Measurements from ENCODE around the gene MUC6.

The MUC6 gene

DNA sequence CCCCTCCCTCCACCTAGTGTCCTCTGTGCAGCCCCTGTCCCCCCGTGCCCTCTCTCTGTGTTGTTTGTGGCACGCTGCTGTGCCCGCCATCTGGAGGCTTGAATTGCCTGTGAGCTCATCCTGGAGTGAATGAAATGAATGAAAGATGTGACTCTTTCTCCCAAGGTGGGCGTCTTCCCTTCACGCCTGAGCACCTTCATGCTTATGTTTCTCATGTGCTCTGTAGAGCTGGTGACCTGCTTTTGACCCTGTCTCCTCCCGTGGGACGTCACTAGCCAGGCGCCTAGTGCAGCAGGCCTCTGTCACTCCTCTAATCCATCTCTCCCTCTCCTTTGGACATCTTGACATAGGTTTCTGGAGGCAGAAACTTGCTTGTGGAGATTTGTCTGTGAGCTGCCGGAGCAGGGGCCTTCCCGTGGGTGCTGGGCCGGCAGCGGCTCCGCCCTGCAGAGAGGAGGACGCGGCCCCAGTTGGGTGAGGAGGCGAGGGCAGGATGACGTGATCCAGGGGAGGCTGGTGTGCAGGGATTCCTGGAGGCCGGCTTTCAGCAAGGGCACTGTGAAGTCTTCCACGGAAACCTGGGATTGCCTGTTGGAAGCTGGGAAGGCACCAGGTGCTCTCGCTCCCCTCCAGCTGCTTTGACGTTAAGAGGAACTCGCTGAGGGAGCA is 40.6 kb downstream of the MUC6 start:
- Histone ChIP-seq H3K9me3 (ENCODE audit: control insufficient read depth, insufficient read depth, low read length) (no peaks in the 10 kb centered on the region), H3K36me3 (ENCODE audit: control insufficient read depth, insufficient read depth, low read length) (peaks cover 34% of the 10 kb centered on the region), H3K27me3 (ENCODE audit: control insufficient read depth, insufficient read depth, low read length) (no peaks in the 10 kb centered on the region), H3K4me1 (ENCODE audit: control insufficient read depth, insufficient read depth, low read length) (no peaks in the 10 kb centered on the region), H3K27ac (ENCODE audit: low read length) (no peak overlapping the region), H3K4me3 (ENCODE audit: low read length) (no peak overlapping the region)
- DNase-seq (ENCODE audit: low read depth, low spot score), result no peak
- WGBS (ENCODE audit: insufficient coverage, insufficient read length), result no CpG with 5 or more reads among the region's 22 CpGs

DNA sequence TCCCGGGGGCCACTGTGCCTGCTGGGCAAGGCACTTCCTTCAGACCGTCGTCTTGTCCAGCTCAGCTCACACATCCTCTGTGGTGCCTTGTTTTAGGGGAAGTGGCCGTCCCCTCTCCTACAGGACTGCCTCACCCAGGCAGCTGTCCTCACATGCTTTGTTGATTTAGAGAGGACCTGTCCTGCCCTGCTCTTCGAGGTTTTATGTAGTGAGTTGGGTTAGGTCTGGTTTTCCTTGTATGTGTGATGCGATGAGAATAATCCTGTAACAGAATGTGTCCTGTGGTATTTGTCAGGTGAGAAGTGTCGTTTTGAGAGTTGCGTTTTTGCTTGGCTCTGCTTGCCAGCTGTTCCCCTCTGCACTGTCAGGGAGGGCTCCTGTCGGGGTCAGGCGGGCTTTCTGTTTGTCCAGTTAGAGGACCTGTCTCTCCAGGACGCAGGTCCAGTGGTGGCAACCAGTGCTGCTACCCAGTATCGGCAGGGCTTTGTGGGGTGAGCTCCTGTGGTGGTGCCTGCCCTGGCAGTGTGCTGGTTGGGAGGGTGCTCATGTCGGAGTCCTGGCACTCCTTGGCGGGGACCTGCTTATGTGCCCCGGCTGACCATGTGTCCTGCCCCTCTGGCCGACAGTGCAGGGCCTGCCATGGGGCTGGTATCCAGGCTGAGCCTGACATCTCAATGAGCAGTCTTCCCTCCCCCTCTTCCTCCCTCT is 41.3 kb downstream of the MUC6 start:
- no CpG with 5 or more reads among the region's 16 CpGs for WGBS (ENCODE audit: insufficient coverage, insufficient read length)
- H3K27me3 ChIP-seq (ENCODE audit: control insufficient read depth, insufficient read depth, low read length), result no peaks in the 10 kb centered on the region
- H3K27ac ChIP-seq (ENCODE audit: low read length), result no peak overlapping the region
- H3K9me3 ChIP-seq (ENCODE audit: control insufficient read depth, insufficient read depth, low read length), result no peaks in the 10 kb centered on the region
- no peaks in the 10 kb centered on the region for H3K4me1 ChIP-seq (ENCODE audit: control insufficient read depth, insufficient read depth, low read length)
- DNase-seq (ENCODE audit: low read depth, low spot score), result no peak
- no peak overlapping the region for H3K4me3 ChIP-seq (ENCODE audit: low read length)
- H3K36me3 ChIP-seq (ENCODE audit: control insufficient read depth, insufficient read depth, low read length), result peaks cover 28% of the 10 kb centered on the region

DNA sequence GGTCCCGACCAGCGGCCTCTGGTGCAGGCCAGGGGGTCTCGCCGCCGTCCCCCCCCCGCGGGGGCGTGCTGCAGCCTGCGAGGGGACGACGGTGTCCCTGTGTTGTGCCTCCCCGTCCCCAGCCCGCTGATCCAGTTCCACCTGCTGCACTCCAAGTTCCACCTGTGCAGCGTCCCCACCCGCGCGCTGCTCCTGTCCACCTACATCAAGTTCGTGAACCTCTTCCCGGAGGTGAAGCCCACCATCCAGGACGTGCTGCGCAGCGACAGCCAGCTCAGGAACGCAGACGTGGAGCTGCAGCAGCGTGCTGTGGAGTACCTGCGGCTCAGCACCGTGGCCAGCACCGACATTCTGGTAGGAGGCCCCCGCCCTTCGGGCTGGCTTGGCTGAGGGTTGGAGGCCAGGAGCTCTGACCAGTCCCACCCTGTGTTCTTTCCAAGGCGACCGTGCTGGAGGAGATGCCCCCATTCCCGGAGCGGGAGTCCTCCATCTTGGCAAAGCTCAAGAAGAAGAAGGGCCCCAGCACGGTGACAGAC is 42.8 kb downstream of the MUC6 start:
- Histone ChIP-seq H3K36me3 (ENCODE audit: control insufficient read depth, insufficient read depth, low read length) (peaks cover 34% of the 10 kb centered on the region), H3K27ac (ENCODE audit: low read length) (no peak overlapping the region)

DNA sequence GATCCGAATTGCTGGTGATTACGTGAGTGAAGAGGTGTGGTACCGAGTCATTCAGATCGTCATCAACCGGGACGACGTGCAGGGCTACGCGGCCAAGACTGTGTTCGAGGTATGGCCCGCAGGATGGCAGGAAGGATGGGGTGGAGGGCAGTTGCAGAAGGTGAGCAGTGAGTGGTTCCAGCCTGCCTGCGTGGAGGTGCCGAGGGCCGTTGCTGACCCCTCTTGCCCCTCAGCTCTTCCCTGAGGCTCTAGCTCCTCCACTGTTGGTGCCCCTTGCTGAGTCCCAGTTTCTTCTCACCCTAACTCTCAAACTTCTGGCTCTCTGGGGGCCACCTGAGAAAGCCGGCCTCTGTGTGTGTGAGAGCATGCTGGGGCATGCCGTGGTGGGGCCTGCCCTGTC is 43.9 kb downstream of the MUC6 start:
- Histone ChIP-seq H3K27me3 (ENCODE audit: control insufficient read depth, insufficient read depth, low read length) (no peaks in the 10 kb centered on the region), H3K4me1 (ENCODE audit: control insufficient read depth, insufficient read depth, low read length) (no peaks in the 10 kb centered on the region), H3K36me3 (ENCODE audit: control insufficient read depth, insufficient read depth, low read length) (peaks cover 44% of the 10 kb centered on the region), H3K9me3 (ENCODE audit: control insufficient read depth, insufficient read depth, low read length) (no peaks in the 10 kb centered on the region), H3K4me3 (ENCODE audit: low read length) (no peak overlapping the region), H3K27ac (ENCODE audit: low read length) (no peak overlapping the region)
- no peak for DNase-seq (ENCODE audit: low read depth, low spot score)
- WGBS (ENCODE audit: insufficient coverage, insufficient read length), result no CpG with 5 or more reads among the region's 16 CpGs

More for the DNA sequence above, 42.8 kb downstream of the MUC6 start:
- Histone ChIP-seq H3K27me3 (ENCODE audit: control insufficient read depth, insufficient read depth, low read length) (no peaks in the 10 kb centered on the region), H3K4me1 (ENCODE audit: control insufficient read depth, insufficient read depth, low read length) (no peaks in the 10 kb centered on the region), H3K4me3 (ENCODE audit: low read length) (no peak overlapping the region), H3K9me3 (ENCODE audit: control insufficient read depth, insufficient read depth, low read length) (no peaks in the 10 kb centered on the region)
- no peak for DNase-seq (ENCODE audit: low read depth, low spot score)
- no CpG with 5 or more reads among the region's 35 CpGs for WGBS (ENCODE audit: insufficient coverage, insufficient read length)

DNA sequence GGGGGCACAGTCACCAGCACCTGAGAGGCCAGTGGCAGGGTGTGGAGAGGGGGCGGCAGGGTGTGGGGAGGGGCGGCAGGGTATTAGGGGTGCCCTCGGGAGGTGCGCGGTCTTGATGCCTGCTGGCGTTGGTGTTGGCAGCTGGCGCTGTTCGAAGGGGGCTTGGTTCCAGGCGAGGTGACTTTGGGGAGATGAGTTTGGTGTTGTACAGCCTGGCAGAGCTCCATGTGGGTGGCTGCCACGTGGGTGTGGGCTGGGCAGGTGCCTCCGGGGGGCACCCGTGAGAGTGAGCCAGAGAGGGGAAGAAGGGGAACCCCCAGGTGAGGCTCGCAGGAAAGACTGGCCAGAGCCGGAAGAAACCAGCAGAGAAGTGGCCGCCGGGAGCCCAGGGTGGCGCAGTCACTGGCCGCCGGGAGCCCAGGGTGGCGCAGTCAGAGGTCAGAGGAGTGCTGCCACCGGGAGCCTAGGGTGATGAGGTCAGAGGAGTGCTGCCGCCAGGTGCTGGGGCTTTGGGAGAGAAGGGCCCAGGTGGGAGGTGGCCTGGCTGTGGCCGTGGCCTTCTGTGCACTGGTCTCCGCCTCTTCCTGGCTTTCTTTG is 44.7 kb downstream of the MUC6 start:
- Histone ChIP-seq H3K4me1 (ENCODE audit: control insufficient read depth, insufficient read depth, low read length) (no peaks in the 10 kb centered on the region), H3K36me3 (ENCODE audit: control insufficient read depth, insufficient read depth, low read length) (peaks cover 47% of the 10 kb centered on the region), H3K27ac (ENCODE audit: low read length) (no peak overlapping the region), H3K9me3 (ENCODE audit: control insufficient read depth, insufficient read depth, low read length) (no peaks in the 10 kb centered on the region), H3K4me3 (ENCODE audit: low read length) (no peak overlapping the region), H3K27me3 (ENCODE audit: control insufficient read depth, insufficient read depth, low read length) (no peaks in the 10 kb centered on the region)
- no CpG with 5 or more reads among the region's 24 CpGs for WGBS (ENCODE audit: insufficient coverage, insufficient read length)
- no peak for DNase-seq (ENCODE audit: low read depth, low spot score)

DNA sequence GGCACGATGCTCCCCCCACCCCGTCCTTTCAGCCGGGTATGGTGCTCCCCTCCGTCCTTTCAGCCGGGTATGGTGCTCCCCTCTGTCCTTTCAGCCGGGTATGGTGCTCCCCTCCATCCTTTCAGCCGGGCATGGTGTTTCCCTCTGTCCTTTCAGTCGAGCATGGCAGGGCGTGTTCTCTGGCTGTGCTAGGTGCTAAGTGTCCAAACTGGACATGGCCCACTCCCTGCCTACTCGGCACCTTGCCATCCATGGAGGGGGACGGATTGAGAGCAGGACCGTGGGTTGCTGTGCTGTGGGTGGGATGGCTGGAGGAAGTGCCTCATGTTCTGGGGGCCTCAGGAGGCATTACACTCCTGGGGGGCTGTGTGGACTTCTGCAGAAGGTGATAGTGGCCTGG is 45.5 kb downstream of the MUC6 start:
- H3K36me3 ChIP-seq (ENCODE audit: control insufficient read depth, insufficient read depth, low read length), result peaks cover 52% of the 10 kb centered on the region
- no peak overlapping the region for H3K27ac ChIP-seq (ENCODE audit: low read length)
- H3K27me3 ChIP-seq (ENCODE audit: control insufficient read depth, insufficient read depth, low read length), result no peaks in the 10 kb centered on the region
- no peaks in the 10 kb centered on the region for H3K4me1 ChIP-seq (ENCODE audit: control insufficient read depth, insufficient read depth, low read length)
- WGBS (ENCODE audit: insufficient coverage, insufficient read length), result no CpG with 5 or more reads among the region's 12 CpGs
- no peak overlapping the region for H3K4me3 ChIP-seq (ENCODE audit: low read length)
- no peaks in the 10 kb centered on the region for H3K9me3 ChIP-seq (ENCODE audit: control insufficient read depth, insufficient read depth, low read length)
- no peak for DNase-seq (ENCODE audit: low read depth, low spot score)

DNA sequence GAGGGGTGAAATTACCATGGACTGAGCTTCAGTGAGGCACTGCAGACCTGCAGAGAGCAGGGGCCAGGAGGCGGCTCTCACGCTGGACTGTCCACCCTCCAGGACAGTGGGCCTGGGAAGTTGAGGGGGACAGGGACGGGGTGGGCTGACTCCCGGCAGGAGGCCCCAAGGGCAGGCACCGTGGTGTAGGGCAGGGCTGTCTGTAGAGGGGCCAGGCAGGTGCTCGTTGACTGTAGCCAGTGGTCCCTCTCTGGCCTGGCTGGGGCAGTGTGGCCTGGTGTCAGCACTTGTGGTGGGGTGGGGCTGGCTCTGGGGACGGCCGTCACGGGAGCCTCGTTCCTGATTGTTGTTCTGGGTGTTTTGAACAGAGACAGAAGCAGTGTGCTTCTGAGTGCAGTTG is 46.4 kb downstream of the MUC6 start:
- Histone ChIP-seq H3K36me3 (ENCODE audit: control insufficient read depth, insufficient read depth, low read length) (peaks cover 59% of the 10 kb centered on the region), H3K4me1 (ENCODE audit: control insufficient read depth, insufficient read depth, low read length) (no peaks in the 10 kb centered on the region), H3K9me3 (ENCODE audit: control insufficient read depth, insufficient read depth, low read length) (no peaks in the 10 kb centered on the region), H3K27ac (ENCODE audit: low read length) (no peak overlapping the region), H3K27me3 (ENCODE audit: control insufficient read depth, insufficient read depth, low read length) (no peaks in the 10 kb centered on the region), H3K4me3 (ENCODE audit: low read length) (no peak overlapping the region)
- no CpG with 5 or more reads among the region's 10 CpGs for WGBS (ENCODE audit: insufficient coverage, insufficient read length)
- DNase-seq (ENCODE audit: low read depth, low spot score), result no peak

DNA sequence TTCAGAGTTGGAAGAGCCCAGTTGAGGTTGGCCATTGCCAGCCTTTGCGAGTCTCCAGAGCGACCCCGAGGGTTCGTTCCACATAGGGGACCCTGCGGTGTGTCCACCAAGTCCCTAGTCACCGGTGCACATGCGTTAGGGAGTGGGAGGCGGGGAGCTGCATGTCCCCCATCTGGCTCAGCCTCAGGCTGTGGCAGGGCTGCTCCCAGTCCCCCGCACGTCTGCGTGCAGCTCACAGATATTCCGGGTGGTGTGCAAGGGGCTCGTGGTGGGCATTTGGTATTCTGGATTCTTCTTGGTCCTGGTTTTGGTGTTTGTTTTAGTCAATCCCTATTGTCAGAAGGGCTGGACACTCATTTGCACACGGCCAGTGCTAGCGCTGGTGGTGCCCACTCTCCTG is 48.8 kb downstream of the MUC6 start:
- Histone ChIP-seq H3K9me3 (ENCODE audit: control insufficient read depth, insufficient read depth, low read length) (no peaks in the 10 kb centered on the region), H3K36me3 (ENCODE audit: control insufficient read depth, insufficient read depth, low read length) (peaks cover 52% of the 10 kb centered on the region), H3K4me1 (ENCODE audit: control insufficient read depth, insufficient read depth, low read length) (no peaks in the 10 kb centered on the region), H3K4me3 (ENCODE audit: low read length) (no peak overlapping the region), H3K27me3 (ENCODE audit: control insufficient read depth, insufficient read depth, low read length) (no peaks in the 10 kb centered on the region), H3K27ac (ENCODE audit: low read length) (no peak overlapping the region)
- no CpG with 5 or more reads among the region's 15 CpGs for WGBS (ENCODE audit: insufficient coverage, insufficient read length)
- DNase-seq (ENCODE audit: low read depth, low spot score), result no peak

DNA sequence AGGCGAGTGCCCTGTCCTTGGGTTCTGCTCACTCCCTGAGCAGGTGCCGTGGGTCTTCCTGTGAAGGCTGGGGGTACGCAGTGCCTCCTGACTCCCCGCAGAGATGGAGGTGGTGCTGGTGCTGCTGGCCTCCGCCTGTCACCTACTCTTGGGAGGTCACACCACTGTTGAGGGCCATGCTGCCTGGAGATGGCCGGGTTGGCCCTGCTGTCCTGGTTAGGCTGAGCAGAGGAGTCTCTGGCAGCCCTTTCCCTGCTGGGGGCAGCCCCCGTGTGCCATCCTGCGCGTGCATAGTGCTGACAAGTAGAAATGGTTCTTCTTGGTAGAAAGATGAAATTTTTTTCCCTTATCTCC is 49.6 kb downstream of the MUC6 start:
- Histone ChIP-seq H3K9me3 (ENCODE audit: control insufficient read depth, insufficient read depth, low read length) (no peaks in the 10 kb centered on the region), H3K27ac (ENCODE audit: low read length) (no peak overlapping the region), H3K36me3 (ENCODE audit: control insufficient read depth, insufficient read depth, low read length) (peaks cover 45% of the 10 kb centered on the region), H3K4me3 (ENCODE audit: low read length) (no peak overlapping the region), H3K27me3 (ENCODE audit: control insufficient read depth, insufficient read depth, low read length) (no peaks in the 10 kb centered on the region), H3K4me1 (ENCODE audit: control insufficient read depth, insufficient read depth, low read length) (no peaks in the 10 kb centered on the region)
- no CpG with 5 or more reads among the region's 9 CpGs for WGBS (ENCODE audit: insufficient coverage, insufficient read length)
- no peak for DNase-seq (ENCODE audit: low read depth, low spot score)

DNA sequence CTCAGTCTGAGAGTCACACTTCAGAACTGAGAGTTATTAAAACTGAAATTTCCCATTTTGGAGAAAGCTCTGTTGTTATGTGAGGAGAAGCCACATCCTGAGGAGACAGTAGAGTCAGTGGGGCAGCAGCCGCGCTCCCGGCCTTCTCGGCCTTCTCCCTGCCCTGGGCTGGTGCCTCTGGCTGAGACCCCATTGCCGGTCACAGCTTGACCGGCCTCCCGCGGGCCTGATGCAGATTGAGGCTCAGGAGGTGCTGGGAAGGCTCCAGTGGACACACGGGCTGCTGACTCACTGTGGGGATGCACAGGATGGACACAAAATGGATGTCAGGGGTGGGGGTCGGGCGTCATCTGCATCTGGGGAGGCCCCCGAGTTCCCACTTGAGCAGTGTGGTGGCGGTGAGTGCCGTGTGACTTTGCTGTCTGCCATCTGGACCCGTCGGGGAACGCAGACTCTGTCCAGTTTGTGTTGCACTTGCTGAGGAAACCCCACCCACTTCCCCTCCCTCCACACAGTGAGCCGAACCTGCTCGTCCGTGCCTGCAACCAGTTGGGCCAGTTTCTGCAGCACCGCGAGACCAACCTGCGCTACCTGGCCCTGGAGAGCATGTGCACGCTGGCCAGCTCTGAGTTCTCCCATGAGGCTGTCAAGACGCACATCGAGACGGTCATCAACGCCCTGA is 50.1 kb downstream of the MUC6 start:
- Histone ChIP-seq H3K9me3 (ENCODE audit: control insufficient read depth, insufficient read depth, low read length) (no peaks in the 10 kb centered on the region), H3K36me3 (ENCODE audit: control insufficient read depth, insufficient read depth, low read length) (peaks cover 49% of the 10 kb centered on the region), H3K27ac (ENCODE audit: low read length) (no peak overlapping the region), H3K4me1 (ENCODE audit: control insufficient read depth, insufficient read depth, low read length) (no peaks in the 10 kb centered on the region), H3K27me3 (ENCODE audit: control insufficient read depth, insufficient read depth, low read length) (no peaks in the 10 kb centered on the region), H3K4me3 (ENCODE audit: low read length) (no peak overlapping the region)
- no CpG with 5 or more reads among the region's 28 CpGs for WGBS (ENCODE audit: insufficient coverage, insufficient read length)
- no peak for DNase-seq (ENCODE audit: low read depth, low spot score)

Data from iPS DF 6.9 (cell line).